ENCODE results near the gene CFAP210. TPM values are rescaled to one million over a fixed set of nuclear protein-coding genes. Genes with fewer than 3 reads are reported as not detected.
A peak's percentile ranks its signal among the peaks of the same experiment; 100 is the strongest.
"Not testable (repeated sequence)": the region's sequence is repeated elsewhere in the genome, so short reads cannot be mapped to it uniquely, and the experiment has no call there.

Gene CFAP210
- polyA plus RNA-seq, 2 of the 4 experiments (the other 2 are of a cell fraction): 0.31 to 0.35 TPM

- POLR2A ChIA-PET: no interaction called here
- Histone ChIP-seq H3K27ac (no peak overlapping the region), H3K9me3 (peaks cover 3% of the 10 kb centered on the region; the same call in 1 of the 3 replicates), H3K4me3 (no peak overlapping the region), H3K4me2 (no peak overlapping the region), H3K4me1 (peaks cover 16% of the 10 kb centered on the region; the same call in 2 of the 3 replicates)
- CTCF ChIA-PET: no interaction called here
- no peak for TF ChIP-seq GATA3 (IDR thresholded peaks at IDR 0.05; ENCODE audit: borderline replicate concordance)
- no peak for TF ChIP-seq BHLHE40 (IDR thresholded peaks at IDR 0.05; ENCODE audit: low read depth, low read length)
- TF ChIP-seq RCOR1 (IDR thresholded peaks at IDR 0.05; ENCODE audit: low read depth, low read length): no peak
- no peak for TF ChIP-seq PBX3 (IDR thresholded peaks at IDR 0.05)
- no peak for TF ChIP-seq CBX8 (IDR thresholded peaks at IDR 0.05)
- no peak for TF ChIP-seq CTCF (IDR thresholded peaks at IDR 0.05)
- no peak for TF ChIP-seq HMGXB4 (CRISPR knock-in tag; IDR thresholded peaks at IDR 0.05; ENCODE audit: borderline replicate concordance)
- TF ChIP-seq NFE2L2 (conservative IDR thresholded peaks at IDR 0.05; ENCODE audit: low read length): no peak
- no peak for TF ChIP-seq EHF (CRISPR knock-in tag; IDR thresholded peaks at IDR 0.05)
- no peak for TF ChIP-seq KDM5A (IDR thresholded peaks at IDR 0.05)
- no peak for TF ChIP-seq MYC (IDR thresholded peaks at IDR 0.05; ENCODE audit: borderline replicate concordance, low read length)
- no peak for TF ChIP-seq HEYL (CRISPR knock-in tag; IDR thresholded peaks at IDR 0.05)
- no peak for TF ChIP-seq FOSB (CRISPR knock-in tag; IDR thresholded peaks at IDR 0.05)
- TF ChIP-seq PHF8 (IDR thresholded peaks at IDR 0.05; ENCODE audit: borderline replicate concordance, low read depth): no peak
- no peak for TF ChIP-seq ELK1 (IDR thresholded peaks at IDR 0.05; ENCODE audit: low read depth, low read length)
- TF ChIP-seq JUNB (IDR thresholded peaks at IDR 0.05): no peak
- no peak for TF ChIP-seq RAD21 (conservative IDR thresholded peaks at IDR 0.05 in 1 of 2, IDR thresholded peaks at IDR 0.05 in 1 of 2)
- WGBS (ENCODE audit: missing lambda C conversion rate): 8% methylated on average over 1 of the region's 1 CpG
- FAIRE-seq (no peak), ATAC-seq (no peak), DNase-seq (ENCODE audit: low read depth in 1 of 2, low spot score in 1 of 2) (no peak)
Observed at GRCh38 chr2:169690958-169691357, 3.2 kb downstream of the CFAP210 start.

- H3K4me1 ChIP-seq; H3K9me3 ChIP-seq; H3K27ac ChIP-seq; DNase-seq (ENCODE audit: low read depth in 1 of 2, low spot score in 1 of 2); H3K4me2 ChIP-seq; POLR2A ChIA-PET; FAIRE-seq; ATAC-seq; CTCF ChIA-PET; H3K4me3 ChIP-seq: not testable (repeated sequence)
- TF ChIP-seq ZFP36 (IDR thresholded peaks at IDR 0.05; ENCODE audit: borderline replicate concordance, partially characterized antibody): peak; percentile 40
Observed at GRCh38 chr2:169687943-169688342, 6.3 kb downstream of the CFAP210 start.

- 57% methylated on average over 4 of the region's 4 CpGs for WGBS (ENCODE audit: missing lambda C conversion rate)
- CTCF ChIA-PET; POLR2A ChIA-PET; H3K4me1 ChIP-seq; H3K27ac ChIP-seq; DNase-seq (ENCODE audit: low read depth in 1 of 2, low spot score in 1 of 2); ATAC-seq; FAIRE-seq; H3K9me3 ChIP-seq; H3K4me2 ChIP-seq; H3K4me3 ChIP-seq: not testable (repeated sequence)
Observed at GRCh38 chr2:169686825-169687224, 7.4 kb downstream of the CFAP210 start.

- DNase-seq (ENCODE audit: low read depth in 1 of 2, low spot score in 1 of 2); H3K4me1 ChIP-seq; FAIRE-seq; H3K27ac ChIP-seq; H3K4me3 ChIP-seq; H3K9me3 ChIP-seq; H3K4me2 ChIP-seq; ATAC-seq; POLR2A ChIA-PET: not testable (repeated sequence)
- CTCF ChIA-PET: interaction anchor here (1.5 kb wide), 1 partner anchor 8 kb away, joined by 3 read pairs; no protein-coding TSS in a partner anchor
- 23% methylated on average over 2 of the region's 2 CpGs for WGBS (ENCODE audit: missing lambda C conversion rate)
Observed at GRCh38 chr2:169684712-169685111, 9.5 kb downstream of the CFAP210 start.
